GM19328 (cell line): ENCODE measurements around the gene NFIB.

Experiments used
- ATAC-seq: cut with Tn5 transposase; IDR thresholded peaks from one replicate; pipeline ENCODE4 v1.9.1; 2021; ENCODE audit warnings: mild to moderate bottlenecking, moderate library complexity; ENCODE audit not compliant: unreplicated experiment

Gene NFIB

GRCh38 chr9:14249527-14249926, 64.4 kb downstream of the NFIB start:
- ATAC-seq, result no peak

DNA sequence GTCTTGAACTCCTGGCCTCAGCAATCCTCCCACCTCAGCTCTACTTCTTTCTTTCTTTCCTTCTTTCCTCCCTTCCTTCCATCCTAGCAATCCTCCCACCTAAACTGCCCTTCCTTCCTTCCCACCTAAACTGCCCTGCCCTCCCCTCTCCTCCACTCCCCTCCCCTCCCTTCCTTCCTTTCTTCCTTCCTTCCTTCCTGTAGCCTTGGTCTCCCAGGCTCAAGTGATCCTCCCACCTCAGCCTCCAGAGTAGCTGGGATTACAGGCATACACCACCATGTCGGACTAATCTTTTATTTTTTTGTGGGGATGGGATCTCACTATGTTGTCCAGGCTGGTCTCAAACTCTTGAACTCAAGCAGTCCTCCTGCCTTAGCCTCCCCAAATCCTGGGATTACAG, 65.8 kb downstream of the NFIB start:
- ATAC-seq, result no peak

DNA sequence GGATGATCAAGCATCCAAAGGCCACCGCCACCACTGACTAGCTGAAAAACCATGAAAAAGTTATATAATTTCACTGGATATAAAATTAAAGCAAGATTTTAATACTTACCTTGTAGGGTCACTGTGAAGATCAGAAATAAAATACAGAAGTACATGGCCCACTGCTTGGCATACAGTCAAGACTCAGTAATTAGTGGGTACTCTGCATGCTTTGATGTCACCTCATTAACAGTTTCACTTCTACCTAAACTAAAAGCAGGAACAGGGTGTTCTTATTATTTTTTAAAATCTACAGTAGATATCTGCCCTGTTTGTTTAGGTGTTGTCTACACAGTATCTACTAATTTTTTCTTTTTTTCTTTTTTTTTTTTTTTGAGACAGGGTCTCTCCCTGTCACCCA, 66.4 kb downstream of the NFIB start:
- ATAC-seq, result no peak

GRCh38 chr9:14246951-14247350, 67.0 kb downstream of the NFIB start:
- no peak for ATAC-seq

DNA sequence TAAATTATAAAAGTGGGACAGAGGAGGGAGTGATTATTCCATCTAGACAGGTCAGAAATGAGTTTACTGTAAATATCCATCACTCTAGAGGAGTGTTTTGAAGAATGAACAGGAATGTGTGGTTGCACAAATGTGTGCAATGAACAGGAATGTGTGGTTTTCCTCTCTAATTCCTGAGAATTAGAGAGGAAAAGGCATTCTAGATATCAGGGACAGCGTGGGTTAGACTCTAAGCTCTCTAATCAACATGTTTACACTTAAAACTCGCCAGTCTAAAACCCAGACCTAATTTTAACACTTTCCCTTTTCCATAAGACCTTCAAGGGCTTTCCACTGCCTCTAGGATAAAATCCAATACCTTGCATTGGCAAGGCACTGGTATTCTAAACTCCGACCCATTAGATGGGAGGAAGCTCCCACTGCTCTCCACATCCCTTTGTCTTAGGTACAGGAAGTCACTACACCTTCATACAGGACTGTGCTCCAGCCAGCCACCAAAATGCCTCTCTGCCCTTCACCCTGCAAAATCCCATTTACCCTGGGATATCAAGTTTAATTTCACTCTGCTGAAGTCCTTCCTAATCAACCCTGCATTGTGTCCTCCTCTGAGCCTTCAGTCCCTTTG, 67.9 kb downstream of the NFIB start:
- no peak for ATAC-seq

- no peak for ATAC-seq
These were observed 70.4 kb downstream of the NFIB start for GRCh38 chr9:14243514-14244042.

DNA sequence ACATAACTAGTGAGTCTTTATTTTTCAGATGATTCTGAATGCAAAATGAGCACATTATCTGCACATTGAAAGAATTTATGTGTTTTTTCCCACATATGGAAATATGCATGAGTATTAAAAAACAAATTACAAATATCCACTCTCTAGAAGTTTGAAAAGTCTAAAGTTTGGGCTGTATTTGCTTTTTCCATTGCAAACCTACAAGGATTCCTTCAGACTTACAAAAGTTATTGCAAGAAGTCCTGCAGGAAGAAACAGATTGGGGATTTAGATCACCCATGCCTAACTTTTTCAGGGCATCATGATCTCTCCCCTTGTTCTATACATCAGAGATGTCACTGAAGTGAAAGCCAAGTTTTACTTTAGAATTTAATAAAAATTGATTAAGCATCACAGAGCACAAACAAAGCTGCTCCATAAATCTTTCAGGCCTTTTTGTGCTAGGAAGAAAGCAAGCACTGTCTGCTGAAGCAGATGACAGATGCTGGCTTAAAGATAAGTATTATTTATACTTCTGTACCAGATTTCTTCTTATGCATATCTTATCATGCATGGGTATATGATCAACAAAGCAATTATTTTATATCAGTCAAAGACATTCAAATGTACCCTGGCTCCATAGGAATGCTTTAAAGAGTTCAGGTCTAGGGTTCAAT, 71.7 kb downstream of the NFIB start:
- ATAC-seq, result no peak

- ATAC-seq, result no peak
These were observed 73.4 kb downstream of the NFIB start for GRCh38 chr9:14240537-14240936.

GRCh38 chr9:14238518-14238917, 75.4 kb downstream of the NFIB start:
- ATAC-seq, result no peak

GRCh38 chr9:14238079-14238478, 75.9 kb downstream of the NFIB start:
- ATAC-seq, result no peak

DNA sequence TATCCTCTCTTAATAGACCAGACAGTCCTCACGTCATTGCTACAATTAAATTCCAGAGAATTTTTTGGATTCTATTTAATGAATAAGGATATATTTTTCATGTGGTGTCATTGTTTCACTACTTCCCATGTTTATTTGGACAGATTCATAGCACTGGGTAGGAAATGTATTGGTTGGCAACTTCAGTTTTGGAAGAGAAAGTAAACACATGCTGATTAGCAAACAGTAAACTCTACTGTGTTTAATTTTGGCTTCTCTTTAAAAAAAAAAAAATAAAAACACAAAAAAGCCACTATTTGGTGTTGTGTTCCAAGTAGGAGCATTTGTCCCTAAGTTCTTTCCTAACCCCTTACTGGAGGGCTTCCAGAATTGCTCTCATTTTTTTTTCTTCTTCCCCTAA, 77.3 kb downstream of the NFIB start:
- no peak for ATAC-seq

DNA sequence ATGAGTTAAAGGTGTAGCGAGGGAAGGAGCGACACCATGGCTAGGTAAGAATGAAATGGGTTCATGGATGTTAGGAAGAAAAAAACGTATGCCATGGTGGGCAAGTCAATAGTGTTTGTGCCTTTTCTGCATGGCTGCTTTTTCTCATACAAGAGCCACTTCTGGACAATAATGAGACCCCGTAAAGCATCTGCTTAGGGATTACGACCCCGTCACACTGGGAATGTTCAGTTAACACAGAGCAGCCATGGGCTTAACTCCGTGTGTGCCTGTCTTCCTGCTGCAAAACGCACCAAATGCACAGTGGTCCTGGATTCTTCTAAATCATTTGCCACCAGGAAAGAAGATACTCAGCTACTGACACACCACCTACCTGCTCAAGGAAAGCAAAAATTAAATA, 81.8 kb downstream of the NFIB start:
- no peak for ATAC-seq

DNA sequence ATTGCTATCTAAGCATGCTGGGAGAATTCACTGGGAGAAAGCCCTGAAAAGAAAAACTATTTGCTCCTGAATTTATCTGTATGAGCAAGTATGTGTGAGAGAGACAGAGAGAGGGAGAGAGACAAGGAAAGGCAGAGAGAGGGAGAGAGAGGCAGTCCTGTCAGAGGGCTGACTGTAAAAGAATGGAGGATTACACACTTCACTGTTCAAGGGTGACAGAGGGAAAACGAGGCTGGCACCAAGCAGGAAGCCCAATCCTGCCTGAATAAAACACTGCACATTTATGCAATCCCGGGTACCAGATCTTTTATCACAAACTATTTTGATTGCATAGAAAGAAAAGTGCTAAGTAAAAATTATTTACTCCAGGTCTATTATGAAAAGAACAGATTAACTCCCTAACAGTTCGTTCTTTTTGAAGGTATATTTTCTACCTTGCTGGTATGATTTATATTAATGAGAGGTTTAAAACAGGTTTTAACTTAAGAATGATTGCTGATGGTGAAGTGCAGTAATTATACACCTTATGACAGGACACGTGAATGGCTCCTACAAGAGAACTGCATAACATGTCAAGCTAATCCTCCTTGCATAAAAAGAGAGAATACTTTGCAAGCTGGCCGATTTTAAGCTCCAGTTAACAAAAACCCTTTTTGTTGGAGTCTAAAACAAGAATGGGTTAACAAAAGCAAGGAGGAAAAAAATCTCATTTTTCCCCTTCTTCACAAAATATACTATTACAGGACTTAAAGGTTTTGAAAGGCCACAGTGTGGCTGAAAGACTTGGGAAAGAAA, 82.5 kb downstream of the NFIB start:
- ATAC-seq, result no peak

GRCh38 chr9:14228602-14229001, 85.3 kb downstream of the NFIB start:
- ATAC-seq, result no peak

GRCh38 chr9:14226855-14227532, 86.9 kb downstream of the NFIB start:
- ATAC-seq, result no peak

- no peak for ATAC-seq
These were observed 90.9 kb downstream of the NFIB start for GRCh38 chr9:14223081-14223480.

DNA sequence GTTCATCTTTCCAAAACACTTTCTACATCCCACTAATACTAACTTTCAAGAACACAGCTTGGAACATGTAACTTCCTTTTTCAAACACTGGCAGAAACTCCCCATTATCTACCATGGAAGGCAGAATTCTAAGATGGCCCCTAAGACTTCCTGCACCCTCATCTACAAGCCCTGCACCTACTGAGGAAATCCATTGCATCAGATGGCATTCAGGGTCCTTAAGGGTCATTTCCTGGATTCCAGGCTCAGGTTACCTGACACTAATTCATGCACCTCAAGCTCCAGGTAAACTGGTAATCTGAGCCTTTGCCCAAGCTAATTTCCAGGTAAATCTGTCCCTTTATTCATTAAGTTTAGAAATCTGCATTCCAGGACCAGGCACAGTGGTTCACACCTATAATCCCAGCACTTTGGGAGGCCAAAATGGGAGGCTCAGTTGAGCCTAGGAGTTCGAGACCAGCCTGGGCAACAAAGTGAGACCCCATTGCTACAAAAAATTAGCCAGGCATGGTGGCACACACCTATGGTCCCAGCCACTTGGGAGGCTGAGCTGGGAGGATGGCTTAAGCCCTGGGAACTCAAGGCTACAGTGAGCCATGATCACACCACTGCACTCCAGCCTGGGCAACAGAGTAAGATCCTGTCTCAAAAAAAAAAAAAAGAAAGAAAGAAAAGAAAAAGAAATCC, 91.6 kb downstream of the NFIB start:
- ATAC-seq, result no peak

- no peak for ATAC-seq
These were observed 92.4 kb downstream of the NFIB start for GRCh38 chr9:14221558-14221957.

DNA sequence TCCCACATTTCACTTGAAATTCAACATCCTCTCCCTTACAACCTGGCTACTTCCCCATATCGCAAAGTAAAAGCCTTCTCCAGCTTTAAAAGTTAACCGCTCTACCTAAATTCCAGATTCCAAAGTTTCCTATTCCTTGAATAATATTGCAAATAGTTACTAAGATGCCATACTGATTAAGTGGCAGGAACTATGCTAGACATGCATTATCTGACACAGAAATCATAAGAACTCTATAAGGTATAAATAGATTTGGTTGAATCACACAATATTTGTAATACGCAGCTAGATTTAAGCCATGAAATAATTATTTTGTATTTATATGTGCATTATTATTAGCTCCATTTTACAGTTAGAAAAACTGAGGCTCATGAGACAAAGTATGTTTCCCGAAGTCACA, 92.8 kb downstream of the NFIB start:
- no peak for ATAC-seq

DNA sequence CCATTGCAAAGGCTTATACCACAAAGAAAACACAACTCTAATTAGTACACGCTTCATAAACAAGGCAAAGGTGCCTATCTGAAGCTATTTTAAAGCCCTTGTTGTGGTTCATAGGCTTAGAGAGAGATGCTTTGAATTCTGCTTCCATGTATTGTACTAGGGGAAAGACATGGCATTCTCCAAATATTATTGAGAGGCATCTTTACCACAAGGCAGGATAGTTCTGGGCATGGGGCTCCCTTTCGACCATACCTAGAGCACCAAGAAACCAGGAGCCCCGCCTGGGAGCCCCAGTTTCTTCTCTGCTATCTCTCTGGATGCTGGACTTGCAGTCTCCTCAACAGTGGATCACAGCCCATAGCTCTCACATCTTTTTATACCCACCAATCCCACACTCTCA, 93.7 kb downstream of the NFIB start:
- ATAC-seq, result no peak

DNA sequence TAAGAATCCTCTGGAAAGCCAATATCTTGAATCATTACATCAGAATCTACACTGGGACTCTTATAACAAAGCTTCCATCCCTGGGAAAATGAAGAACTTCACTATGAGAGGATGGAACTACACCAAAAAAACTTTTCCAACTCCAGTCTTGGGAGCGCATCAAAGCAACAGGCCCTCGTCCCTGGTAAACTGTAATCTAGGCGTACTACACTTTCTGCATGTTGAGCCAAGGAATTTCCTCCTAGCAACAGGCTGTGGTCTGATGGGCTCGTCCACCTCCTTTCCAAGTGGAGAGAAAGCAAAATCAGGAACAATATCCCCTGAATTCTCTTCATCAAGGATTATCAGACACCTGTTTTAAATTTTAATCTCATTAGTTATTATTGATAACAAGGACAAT, 94.1 kb downstream of the NFIB start:
- ATAC-seq, result no peak
